ENCODE measurements around the gene PLPPR3.

- TF ChIP-seq CTCF (IDR thresholded peaks at IDR 0.05) (no peak), EP300 (IDR thresholded peaks at IDR 0.05) (no peak)
These were observed 20.5 kb downstream of the PLPPR3 start for GRCh38 chr19:801030-801860.

Data from suprapubic skin (tissue), 3 donors.